Measurements from ENCODE around the gene UNC13C. TPM values are rescaled to one million over a fixed set of nuclear protein-coding genes. Genes with fewer than 3 reads are reported as not detected.

UNC13C gene
- total RNA-seq, 1 experiment from 2014 or later: not detected

- H3K27ac ChIP-seq (ENCODE audit: low read depth, low read length): no peak overlapping the region
- no peak overlapping the region for H3K9ac ChIP-seq (ENCODE audit: low read length)
- H3K4me2 ChIP-seq (ENCODE audit: low read length): no peak overlapping the region
- no peak overlapping the region for H3K4me3 ChIP-seq (replicated peaks in 1 of 2; ENCODE audit: low read depth in 1 of 2, low read length in 2 of 2)
- no peak for ATAC-seq
- no peaks in the 10 kb centered on the region for H3K9me2 ChIP-seq (ENCODE audit: insufficient read depth)
- H3K27me3 ChIP-seq (ENCODE audit: insufficient read depth, low read length): no peaks in the 10 kb centered on the region
- intact Hi-C loops (cut with micrococcal nuclease): no loop called here
- H3K9me3 ChIP-seq (ENCODE audit: control insufficient read depth in 1 of 2, insufficient read depth in 1 of 2, low read depth in 1 of 2, low read length in 2 of 2): peaks cover 4 to 11% of the 10 kb centered on the region in 2 experiments; a peak in 2 of 4 replicates
- no peaks in the 10 kb centered on the region for H3K79me2 ChIP-seq (ENCODE audit: insufficient read depth, low read length)
- BruUV-seq (replicated peaks): no TSS peak
- H4K20me1 ChIP-seq (ENCODE audit: insufficient read depth): no peaks in the 10 kb centered on the region
- H2AFZ ChIP-seq (ENCODE audit: low read depth, low read length, poor library complexity, severe bottlenecking): no peak overlapping the region
- no peak for TF ChIP-seq CBX3 (IDR thresholded peaks at IDR 0.05; ENCODE audit: low read depth)
- TF ChIP-seq YY1 (IDR thresholded peaks at IDR 0.05; ENCODE audit: extremely low read depth, insufficient replicate concordance, low read depth, low read length): no peak
- no peak for TF ChIP-seq ZBTB33 (IDR thresholded peaks at IDR 0.05; ENCODE audit: extremely low read depth, insufficient replicate concordance, low read length)
- TF ChIP-seq ELF1 (IDR thresholded peaks at IDR 0.05; ENCODE audit: borderline replicate concordance, low read depth): no peak
- TF ChIP-seq ATF3 (IDR thresholded peaks at IDR 0.05): no peak
- TF ChIP-seq EGR1 (IDR thresholded peaks at IDR 0.05; ENCODE audit: low read depth): no peak
- TF ChIP-seq JUND (IDR thresholded peaks at IDR 0.05): no peak
- no peak for TF ChIP-seq ZFX (IDR thresholded peaks at IDR 0.05)
- no peak for TF ChIP-seq TCF7L2 (IDR thresholded peaks at IDR 0.05; ENCODE audit: borderline replicate concordance, extremely low read depth, insufficient read depth, insufficient read length)
- TF ChIP-seq EZH2 (IDR thresholded peaks at IDR 0.05): no peak
- no peak for TF ChIP-seq MAX (IDR thresholded peaks at IDR 0.05)
- no peak for TF ChIP-seq SIN3A (IDR thresholded peaks at IDR 0.05; ENCODE audit: low read depth)
- ChIA-PET CTCF (no interaction called here), POLR2A (no interaction called here), RAD21 (ENCODE audit: low non-redundant PET in 1 of 2, low total read pairs in 2 of 2, uncharacterized antibody in 2 of 2, unreplicated experiment in 2 of 2) (no interaction called here)
- no peak for DNase-seq (ENCODE audit: low read depth, low spot score)
- no peaks in the 10 kb centered on the region for H3K36me3 ChIP-seq (ENCODE audit: control insufficient read depth in 1 of 2, insufficient read depth in 2 of 2, low read length in 2 of 2)
- H3K4me1 ChIP-seq (ENCODE audit: control insufficient read depth in 1 of 2, insufficient read depth in 2 of 2, low read length in 2 of 2): no peaks in the 10 kb centered on the region
These were observed 572.7 kb downstream of the UNC13C start for GRCh38 chr15:54550954-54551353.

Data from HCT116 (cell line).